HepG2 (cell line): Measurements from ENCODE around the gene RNASE8. TPM values are rescaled to one million over a fixed set of nuclear protein-coding genes. Genes with fewer than 3 reads are reported as not detected.

ENCODE experiments used
- ATM ChIP-seq: fragments of 450-650 bp; IDR thresholded peaks from 2 replicates; pipeline ENCODE4 v1.7.1; 2017; ENCODE audit warnings: mild to moderate bottlenecking, borderline replicate concordance
- GLMP ChIP-seq: sonication (generic); formaldehyde crosslinking; IDR thresholded peaks from 2 replicates; pipeline ENCODE4 v1.9.0; 2021; ENCODE audit warnings: missing genetic modification reagents, mild to moderate bottlenecking, borderline replicate concordance
- NFKBIZ ChIP-seq: IDR thresholded peaks from 2 replicates; pipeline ENCODE4 v1.6.1; 2018; ENCODE audit warnings: missing genetic modification reagents, missing compliant biosample characterization
- NPAS2 ChIP-seq: sonication (generic); formaldehyde crosslinking; IDR thresholded peaks from 2 replicates; pipeline ENCODE4 v1.8.0; 2022; ENCODE audit warnings: mild to moderate bottlenecking, missing genetic modification reagents, borderline replicate concordance
- NR2F6 ChIP-seq, 2 experiments: IDR thresholded peaks; 2 replicates each; pipeline ENCODE4 v1.6.1; 2016; ENCODE audit warnings: antibody characterized with exemption in 1 of 2, mild to moderate bottlenecking in 1 of 2
- PCBP1 ChIP-seq: fragments of 200-400 bp; formaldehyde crosslinking; IDR thresholded peaks from 2 replicates; pipeline ENCODE4 v1.6.1; 2017; ENCODE audit warnings: mild to moderate bottlenecking, low read depth, low read length, borderline replicate concordance
- PLRG1 ChIP-seq: fragments of 450-650 bp; conservative IDR thresholded peaks from 2 replicates; pipeline ENCODE4 v1.6.1; 2016
- PLSCR1 ChIP-seq: sonication (generic); formaldehyde crosslinking; IDR thresholded peaks from 2 replicates; pipeline ENCODE4 v1.5.0; 2020; ENCODE audit warnings: missing genetic modification reagents, mild to moderate bottlenecking, borderline replicate concordance
- PTBP1 ChIP-seq: fragments of 200-400 bp; formaldehyde crosslinking; IDR thresholded peaks from 2 replicates; pipeline ENCODE4 v1.6.1; 2018; ENCODE audit warnings: low read length, low read depth; ENCODE audit not compliant: poor library complexity, severe bottlenecking
- RBM39 ChIP-seq: fragments of 200-400 bp; formaldehyde crosslinking; IDR thresholded peaks from one replicate; pipeline ENCODE4 v1.6.1; 2018; ENCODE audit warnings: antibody characterized with exemption, mild to moderate bottlenecking, low read depth, low read length; ENCODE audit not compliant: poor library complexity, severe bottlenecking
- REL ChIP-seq: sonication (generic); formaldehyde crosslinking; conservative IDR thresholded peaks from 2 replicates; pipeline ENCODE4 v1.8.0; 2022; ENCODE audit warnings: mild to moderate bottlenecking, missing genetic modification reagents, moderate library complexity
- SMAD3 ChIP-seq: sonication (generic); formaldehyde crosslinking; IDR thresholded peaks from 2 replicates; pipeline ENCODE4 v1.4.0; 2020; ENCODE audit warnings: missing genetic modification reagents
- TFDP2 ChIP-seq: sonication (generic); formaldehyde crosslinking; IDR thresholded peaks from 2 replicates; pipeline ENCODE4 v1.4.0; 2020; ENCODE audit warnings: missing genetic modification reagents
- ZNF101 ChIP-seq: sonication (generic); formaldehyde crosslinking; IDR thresholded peaks from 2 replicates; pipeline ENCODE4 v1.4.0; 2020; ENCODE audit warnings: mild to moderate bottlenecking, low read depth, missing genetic modification reagents, borderline replicate concordance
- ZNF225 ChIP-seq: sonication (generic); formaldehyde crosslinking; IDR thresholded peaks from 2 replicates; pipeline ENCODE4 v1.4.0; 2020; ENCODE audit warnings: mild to moderate bottlenecking, missing genetic modification reagents
- ZNF333 ChIP-seq: sonication (generic); formaldehyde crosslinking; IDR thresholded peaks from 2 replicates; pipeline ENCODE4 v1.4.0; 2020; ENCODE audit warnings: mild to moderate bottlenecking, missing genetic modification reagents, borderline replicate concordance
- ZNF557 ChIP-seq: sonication (generic); formaldehyde crosslinking; IDR thresholded peaks from 2 replicates; pipeline ENCODE4 v1.4.0; 2020; ENCODE audit warnings: missing genetic modification reagents
- polyA plus RNA-seq, 8 experiments: library from polyadenylated mRNA; depleted of rRNA in 3 of 8; stranded (reverse) in 7 of 8; unstranded in 1 of 8; fragments of >200 nt; fragmentation: Illumina TruSeq in 4 of 8; extraction: Trizol in 4 of 8; gene quantifications; 2 replicates each; pipeline versions ENCODE4 v1.2.1 to v1.2.3, GENCODE V29; 2011 to 2016; ENCODE audit warnings: low read depth in 4 of 8, missing spikeins in 1 of 8, mixed read lengths in 1 of 8; ENCODE audit not compliant: insufficient read depth in 1 of 8
- total RNA-seq, 5 experiments: library from RNA; depleted of rRNA; stranded (reverse); fragments of >200 nt; fragmentation: Illumina TruSeq; extraction: Trizol; gene quantifications; 2 replicates each; pipeline ENCODE4 v1.2.3, GENCODE V29; 2016; ENCODE audit warnings: low read depth in 1 of 5
- TF ChIP-seq, protein P1 (sequence below): IDR thresholded peaks from 2 replicates; pipeline ENCODE4 v1.4.0; 2020; ENCODE audit warnings: mild to moderate bottlenecking, missing genetic modification reagents

RNASE8 gene
- total and polyA plus RNA-seq, 2 of the 13 experiments (the other 11 are each of a cell fraction or from before 2014, with no cell fraction given), result not detected

GRCh38 chr14:21103710-21104447 is 46.3 kb downstream of the RNASE8 start (continued):
- peak; percentile 96 for TF ChIP-seq PTBP1
- TF ChIP-seq NFKBIZ, result peak; percentile 80; the same call in 1 of the 2 replicates
- peak; percentile 98 for TF ChIP-seq NR2F6 (IDR thresholded peaks at IDR 0.05)
- TF ChIP-seq NR2F6 (CRISPR knock-in tag; IDR thresholded peaks at IDR 0.05), result peak; percentile 97
- peak; percentile 100 for TF ChIP-seq PCBP1
- peak; percentile 97 for TF ChIP-seq ZNF333 (CRISPR knock-in tag)
- TF ChIP-seq RBM39, result peak; percentile 93
- peak; percentile 90; the same call in 1 of the 2 replicates for TF ChIP-seq ZNF225
- no peak for TF ChIP-seq GLMP (CRISPR knock-in tag)
- TF ChIP-seq, protein P1, sequence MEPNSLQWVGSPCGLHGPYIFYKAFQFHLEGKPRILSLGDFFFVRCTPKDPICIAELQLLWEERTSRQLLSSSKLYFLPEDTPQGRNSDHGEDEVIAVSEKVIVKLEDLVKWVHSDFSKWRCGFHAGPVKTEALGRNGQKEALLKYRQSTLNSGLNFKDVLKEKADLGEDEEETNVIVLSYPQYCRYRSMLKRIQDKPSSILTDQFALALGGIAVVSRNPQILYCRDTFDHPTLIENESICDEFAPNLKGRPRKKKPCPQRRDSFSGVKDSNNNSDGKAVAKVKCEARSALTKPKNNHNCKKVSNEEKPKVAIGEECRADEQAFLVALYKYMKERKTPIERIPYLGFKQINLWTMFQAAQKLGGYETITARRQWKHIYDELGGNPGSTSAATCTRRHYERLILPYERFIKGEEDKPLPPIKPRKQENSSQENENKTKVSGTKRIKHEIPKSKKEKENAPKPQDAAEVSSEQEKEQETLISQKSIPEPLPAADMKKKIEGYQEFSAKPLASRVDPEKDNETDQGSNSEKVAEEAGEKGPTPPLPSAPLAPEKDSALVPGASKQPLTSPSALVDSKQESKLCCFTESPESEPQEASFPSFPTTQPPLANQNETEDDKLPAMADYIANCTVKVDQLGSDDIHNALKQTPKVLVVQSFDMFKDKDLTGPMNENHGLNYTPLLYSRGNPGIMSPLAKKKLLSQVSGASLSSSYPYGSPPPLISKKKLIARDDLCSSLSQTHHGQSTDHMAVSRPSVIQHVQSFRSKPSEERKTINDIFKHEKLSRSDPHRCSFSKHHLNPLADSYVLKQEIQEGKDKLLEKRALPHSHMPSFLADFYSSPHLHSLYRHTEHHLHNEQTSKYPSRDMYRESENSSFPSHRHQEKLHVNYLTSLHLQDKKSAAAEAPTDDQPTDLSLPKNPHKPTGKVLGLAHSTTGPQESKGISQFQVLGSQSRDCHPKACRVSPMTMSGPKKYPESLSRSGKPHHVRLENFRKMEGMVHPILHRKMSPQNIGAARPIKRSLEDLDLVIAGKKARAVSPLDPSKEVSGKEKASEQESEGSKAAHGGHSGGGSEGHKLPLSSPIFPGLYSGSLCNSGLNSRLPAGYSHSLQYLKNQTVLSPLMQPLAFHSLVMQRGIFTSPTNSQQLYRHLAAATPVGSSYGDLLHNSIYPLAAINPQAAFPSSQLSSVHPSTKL (CRISPR knock-in tag), result peak; percentile 67
- peak; percentile 98 for TF ChIP-seq ZNF557 (CRISPR knock-in tag)
- TF ChIP-seq PLRG1, result no peak
- peak; percentile 96 for TF ChIP-seq ZNF101 (CRISPR knock-in tag)
- peak; percentile 89 for TF ChIP-seq SMAD3 (CRISPR knock-in tag)
- TF ChIP-seq PLSCR1, result peak; percentile 83; the same call in 1 of the 2 replicates
- no peak for TF ChIP-seq ATM
- peak; percentile 99 for TF ChIP-seq TFDP2 (CRISPR knock-in tag)
- peak; percentile 99 for TF ChIP-seq REL (CRISPR knock-in tag)
- no peak for TF ChIP-seq NPAS2 (CRISPR knock-in tag)
